Astrocyte of the hippocampus (primary cell): ENCODE results near the gene RPUSD3.

ENCODE experiments used
- DNase-seq: peaks from one replicate; pipeline ENCODE4 v3.0.0; 2011; ENCODE audit warnings: low read depth, low spot score

Gene RPUSD3

DNA sequence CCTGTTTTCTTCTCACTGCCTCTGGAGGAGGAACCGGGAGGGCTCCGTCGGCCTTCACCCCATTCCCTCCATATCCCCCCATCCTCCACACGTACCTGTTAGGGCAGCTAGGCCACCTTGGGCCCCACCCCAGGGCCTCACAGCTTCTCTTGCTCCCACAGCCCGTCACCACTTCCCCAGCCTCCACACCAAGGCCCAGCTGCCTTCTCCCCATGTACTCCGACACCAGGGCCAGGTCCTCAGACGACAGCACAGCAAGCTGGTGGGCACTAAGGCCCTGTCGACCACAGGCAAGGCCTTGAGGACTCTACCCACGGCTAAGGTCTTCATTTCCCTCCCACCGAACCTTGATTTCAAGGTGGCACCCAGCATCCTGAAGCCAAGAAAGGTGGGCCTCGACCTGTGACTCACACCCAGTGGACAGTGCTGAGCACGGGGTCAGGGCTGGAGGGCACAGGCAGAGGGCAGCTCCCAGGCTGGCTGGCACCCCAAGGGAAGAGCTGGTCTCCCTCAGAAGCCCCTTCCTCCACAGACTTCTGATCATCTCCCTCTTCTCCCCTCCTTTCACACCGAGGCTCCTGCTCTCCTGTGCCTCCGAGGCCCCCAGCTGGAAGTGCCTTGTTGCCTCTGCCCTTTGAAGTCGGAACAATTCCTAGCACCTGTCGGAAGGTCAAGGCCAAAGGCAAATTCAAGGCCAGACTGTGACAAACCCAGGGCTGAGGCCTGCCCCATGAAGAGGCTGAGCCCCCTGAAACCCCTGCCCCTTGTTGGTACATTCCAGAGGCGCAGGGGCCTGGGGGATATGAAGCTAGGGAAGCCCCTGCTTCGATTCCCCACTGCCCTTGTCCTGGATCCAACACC, 9.1 kb downstream of the RPUSD3 start:
- DNase-seq, result no peak

DNA sequence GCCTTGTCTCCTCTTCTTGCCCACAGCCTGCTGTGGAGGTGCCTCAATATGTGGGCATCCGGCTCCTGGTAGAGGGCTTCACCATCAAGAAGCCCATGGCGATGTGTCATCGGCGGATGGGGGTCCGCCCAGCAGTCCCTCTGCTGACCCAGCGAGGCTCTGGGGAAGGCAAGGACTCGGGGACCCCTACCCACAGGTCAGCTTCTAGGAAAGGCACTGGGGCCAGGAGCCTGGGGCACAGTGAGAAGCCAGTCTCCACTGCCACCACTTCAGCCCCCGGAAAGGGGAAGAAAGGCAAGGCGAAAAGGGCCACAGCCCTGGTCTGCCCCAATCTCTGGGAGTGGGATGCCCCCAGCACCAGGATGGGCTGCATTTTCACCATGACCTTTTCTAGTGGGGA, 10.7 kb downstream of the RPUSD3 start:
- no peak for DNase-seq

DNA sequence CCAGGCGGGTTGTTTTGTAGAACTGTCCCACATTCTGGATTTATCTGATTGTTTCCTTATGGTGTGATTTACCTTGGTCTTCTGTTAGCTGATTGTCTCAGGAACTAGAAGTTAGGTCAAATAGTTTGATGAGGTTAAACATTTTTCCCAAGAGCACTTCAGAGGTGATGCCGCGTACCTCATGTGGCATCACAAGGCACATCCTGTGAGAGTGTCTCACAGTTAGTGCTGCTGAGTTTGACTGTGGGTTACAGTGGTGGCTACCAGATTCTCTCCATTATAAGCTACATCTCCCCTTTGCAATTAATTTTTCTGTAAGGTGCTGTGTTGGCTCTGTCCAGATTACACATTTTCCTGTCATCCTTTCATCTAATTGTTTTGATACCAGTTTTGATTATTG, 12.6 kb downstream of the RPUSD3 start:
- no peak for DNase-seq

DNA sequence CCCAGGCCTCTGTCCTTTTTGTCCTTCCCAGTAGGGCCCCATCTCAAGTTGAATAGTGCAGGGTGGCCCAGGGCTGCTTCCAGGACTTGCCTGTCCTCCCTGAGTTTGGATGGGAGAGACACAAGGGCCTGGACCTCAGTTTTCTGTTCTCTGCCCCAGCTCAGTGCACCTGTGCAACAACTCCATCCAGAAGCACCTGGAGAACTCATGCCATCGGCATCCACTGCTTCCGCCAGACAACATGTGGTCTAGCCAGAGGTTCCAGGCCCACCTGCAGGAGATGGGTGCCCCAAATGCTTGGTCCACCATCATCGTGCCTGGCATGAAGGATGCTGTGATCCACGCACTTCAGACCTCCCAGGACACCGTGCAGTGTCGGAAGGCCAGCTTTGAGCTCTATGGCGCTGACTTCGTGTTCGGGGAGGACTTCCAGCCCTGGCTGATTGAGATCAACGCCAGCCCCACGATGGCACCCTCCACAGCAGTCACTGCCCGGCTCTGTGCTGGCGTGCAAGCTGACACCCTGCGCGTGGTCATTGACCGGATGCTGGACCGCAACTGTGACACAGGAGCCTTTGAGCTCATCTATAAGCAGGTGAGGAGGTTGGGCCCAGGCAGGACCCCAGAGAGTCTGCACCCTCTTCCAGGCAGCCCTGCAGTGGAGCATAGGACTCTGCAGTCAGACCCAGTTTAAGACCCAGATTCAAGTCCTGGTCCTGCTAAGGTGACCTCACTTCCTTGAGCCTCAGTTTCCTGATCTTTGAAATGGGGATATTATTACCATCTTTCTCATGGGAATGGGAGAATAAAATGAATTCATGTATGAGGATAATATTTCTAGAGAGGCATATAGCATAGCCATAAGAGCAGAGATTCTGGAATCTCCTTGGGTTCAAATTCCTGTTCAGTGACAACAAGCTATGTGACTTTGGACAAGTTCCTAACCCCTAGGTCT, 14.7 kb downstream of the RPUSD3 start:
- DNase-seq, result no peak

DNA sequence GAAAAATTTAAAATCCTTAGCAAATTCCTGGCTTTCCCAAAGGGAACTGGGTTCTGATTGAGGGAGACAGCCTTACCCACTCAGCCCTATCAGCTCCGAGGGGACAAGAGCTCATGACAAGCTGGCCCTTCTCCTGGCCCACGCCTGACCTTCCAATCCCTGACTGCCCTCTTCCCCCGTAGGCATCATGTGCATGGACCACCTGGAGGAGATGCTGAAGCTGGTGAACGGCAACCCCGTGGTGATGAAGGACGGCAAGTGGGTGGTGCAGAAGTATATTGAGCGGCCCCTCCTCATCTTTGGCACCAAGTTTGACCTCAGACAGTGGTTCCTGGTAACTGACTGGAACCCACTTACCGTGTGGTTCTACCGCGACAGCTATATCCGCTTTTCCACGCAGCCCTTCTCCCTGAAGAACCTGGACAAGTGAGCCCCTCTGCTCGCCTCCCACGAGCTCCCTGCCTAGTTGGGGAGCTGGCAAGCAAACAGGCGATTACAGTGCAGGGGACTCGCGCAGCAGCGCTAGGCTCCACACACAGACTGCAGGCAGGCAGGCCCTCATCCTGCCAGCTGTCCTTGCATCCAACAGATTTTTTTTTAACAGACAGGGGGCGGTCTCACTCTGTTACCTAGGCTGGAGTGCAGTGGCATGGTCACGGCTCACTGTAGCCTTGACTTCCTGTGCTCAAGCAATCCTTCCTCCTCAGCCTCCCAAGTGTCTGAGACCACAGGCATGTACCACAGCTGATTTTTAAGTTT, 16.8 kb downstream of the RPUSD3 start:
- DNase-seq, result peak; percentile 15

DNA sequence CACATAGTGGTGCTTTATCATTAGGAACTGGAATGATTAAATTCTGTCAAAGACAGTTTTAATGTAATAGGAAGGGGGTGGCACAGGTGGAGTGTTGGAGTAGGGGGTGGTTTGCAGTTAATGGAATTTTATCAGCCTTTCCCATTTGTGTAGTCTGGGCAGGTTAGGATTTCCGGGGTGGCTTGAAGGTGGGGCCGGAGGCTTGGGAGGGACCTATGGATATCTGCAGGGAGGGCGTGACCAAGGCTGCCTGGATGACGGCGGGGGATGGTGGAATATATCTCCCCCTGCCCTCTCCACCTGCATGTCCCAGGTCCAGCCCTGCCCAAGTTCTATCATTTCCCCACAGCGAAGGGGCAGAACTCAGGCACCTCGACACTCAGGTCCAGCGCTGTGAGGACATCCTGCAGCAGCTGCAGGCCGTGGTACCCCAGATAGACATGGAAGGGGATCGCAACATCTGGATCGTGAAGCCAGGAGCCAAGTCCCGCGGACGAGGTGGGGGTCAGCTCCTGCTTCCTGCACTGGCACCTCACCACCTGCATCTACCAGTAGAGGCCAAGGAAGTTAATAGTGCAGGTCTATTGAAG, 18.3 kb downstream of the RPUSD3 start:
- DNase-seq, result no peak

DNA sequence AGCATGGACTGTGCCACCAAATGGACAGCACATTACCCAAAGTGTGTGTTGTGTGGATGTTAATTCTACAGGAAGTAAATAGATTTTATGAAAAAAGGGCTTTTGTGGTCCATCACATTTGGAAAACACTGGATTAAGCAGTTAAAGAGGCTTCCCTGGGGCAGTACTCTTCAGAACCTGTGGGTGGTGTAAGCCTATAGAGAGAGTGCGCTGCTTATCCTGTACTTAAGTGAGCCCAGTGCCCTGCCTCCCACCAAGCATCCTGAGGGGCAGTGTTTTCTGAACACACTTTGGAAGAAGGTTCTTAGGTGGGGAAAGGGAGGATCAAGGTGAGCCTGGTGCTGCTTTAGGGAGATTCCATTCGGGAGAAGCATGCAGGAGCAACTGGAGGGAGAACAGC, 22.9 kb downstream of the RPUSD3 start:
- DNase-seq, result peak; percentile 24

DNA sequence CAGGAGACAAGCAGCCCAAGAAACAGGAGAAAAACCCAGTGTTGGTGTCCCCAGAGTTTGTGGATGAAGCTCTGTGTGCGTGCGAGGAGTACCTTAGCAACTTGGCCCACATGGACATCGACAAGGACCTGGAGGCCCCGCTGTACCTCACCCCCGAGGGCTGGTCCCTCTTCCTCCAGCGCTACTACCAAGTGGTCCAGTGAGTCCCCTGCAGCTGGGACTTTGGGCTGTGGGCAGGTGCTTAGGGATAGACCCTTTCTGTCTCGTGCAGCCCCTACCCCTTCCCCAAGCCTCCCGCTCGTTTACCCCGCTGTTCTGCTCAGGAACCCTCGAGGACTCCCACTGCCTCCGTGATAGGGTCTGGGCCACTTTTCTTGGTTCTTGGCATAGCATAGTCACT, 23.3 kb downstream of the RPUSD3 start:
- no peak for DNase-seq

DNA sequence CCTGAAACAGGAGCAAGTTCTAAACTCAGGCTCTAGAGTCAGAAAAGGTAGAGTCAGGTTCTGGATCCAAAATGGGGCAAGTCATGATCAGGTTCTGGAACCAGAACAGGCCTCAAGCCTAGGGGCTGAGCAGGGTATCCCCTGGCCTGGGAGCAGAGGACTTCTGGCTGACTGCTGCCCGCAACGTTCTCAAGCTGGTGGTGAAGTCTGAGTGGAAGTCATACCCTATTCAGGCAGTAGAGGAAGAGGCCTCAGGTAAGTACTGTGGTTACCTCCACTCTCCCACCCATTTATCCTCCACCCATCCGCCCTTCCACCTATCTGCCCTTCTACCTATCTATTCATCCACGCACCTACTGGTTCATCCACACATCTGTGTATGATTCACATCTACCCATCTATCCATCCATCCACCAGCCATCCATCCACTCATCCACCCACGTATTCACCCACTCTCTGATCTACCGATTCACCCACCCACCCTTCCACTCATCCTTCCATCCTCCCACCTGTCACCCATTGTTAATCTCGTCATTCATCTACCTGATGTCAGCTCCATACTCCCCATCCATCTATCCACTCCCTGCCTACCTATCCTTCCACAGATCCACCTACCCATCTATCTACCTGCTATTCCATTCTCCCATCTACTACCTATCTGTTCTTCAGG, 25.0 kb downstream of the RPUSD3 start:
- DNase-seq, result no peak

DNA sequence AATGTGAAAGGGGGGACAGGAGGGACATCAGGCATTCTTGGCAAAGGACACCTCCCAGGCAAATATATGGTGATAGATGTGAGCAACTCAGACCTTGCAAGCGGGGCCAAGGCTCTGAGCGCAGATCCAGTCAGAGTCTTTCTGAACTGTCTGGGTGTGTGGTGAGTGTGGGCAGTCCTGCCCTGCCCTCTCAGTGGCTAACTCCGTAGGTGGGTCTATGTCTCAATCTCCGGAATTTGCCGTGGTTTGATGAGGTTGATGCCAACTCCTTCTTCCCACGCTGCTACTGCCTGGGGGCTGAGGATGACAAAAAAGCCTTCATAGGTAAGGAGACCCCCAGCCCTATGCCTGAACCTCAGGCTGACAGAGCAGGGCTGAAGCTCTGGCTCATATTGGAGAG, 26.4 kb downstream of the RPUSD3 start:
- DNase-seq, result peak; percentile 12

DNA sequence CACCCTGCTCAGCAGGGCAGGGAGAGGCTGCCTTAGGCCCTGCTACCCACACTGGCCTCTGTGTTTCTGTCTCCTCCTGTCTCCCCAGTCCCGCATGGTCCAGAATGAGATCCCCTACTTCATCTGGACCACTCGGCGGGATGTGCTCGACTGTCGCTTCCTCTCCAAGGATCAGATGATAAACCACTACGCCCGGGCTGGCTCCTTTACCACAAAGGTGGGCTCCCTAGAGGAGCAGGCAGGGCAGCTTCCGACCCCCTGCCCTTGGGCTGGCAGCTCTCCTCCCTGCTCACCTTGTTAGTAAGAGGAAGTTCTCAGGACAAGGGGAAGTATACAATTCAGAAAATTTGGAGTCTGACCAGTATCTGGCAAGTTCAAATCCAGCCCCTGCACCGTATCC, 27.8 kb downstream of the RPUSD3 start:
- no peak for DNase-seq

DNA sequence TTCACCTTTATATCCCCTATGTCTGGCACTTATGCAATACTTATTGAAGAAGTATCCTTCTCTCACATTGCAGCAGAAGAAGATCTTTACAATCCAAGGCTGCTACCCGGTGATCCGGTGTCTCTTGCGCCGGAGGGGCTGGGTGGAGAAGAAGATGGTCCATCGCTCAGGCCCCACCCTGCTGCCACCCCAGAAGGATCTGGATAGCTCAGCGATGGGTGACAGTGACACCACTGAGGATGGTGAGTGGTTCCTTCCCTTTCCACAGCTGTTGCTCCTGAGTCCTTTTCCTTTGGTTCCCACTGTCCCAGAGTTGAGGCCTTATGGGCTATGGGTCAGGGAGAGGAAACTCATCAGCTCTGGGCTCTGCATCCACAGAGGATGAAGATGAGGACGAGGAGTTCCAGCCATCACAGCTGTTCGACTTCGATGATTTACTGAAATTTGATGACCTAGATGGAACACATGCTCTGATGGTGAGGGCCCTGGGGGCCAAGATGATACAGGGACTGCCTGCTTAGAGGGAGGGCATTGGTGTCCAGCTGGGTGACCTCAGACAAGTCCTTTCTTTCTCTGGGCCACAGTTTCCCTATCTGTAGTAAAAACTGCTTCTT, 30.8 kb downstream of the RPUSD3 start:
- DNase-seq, result no peak

DNA sequence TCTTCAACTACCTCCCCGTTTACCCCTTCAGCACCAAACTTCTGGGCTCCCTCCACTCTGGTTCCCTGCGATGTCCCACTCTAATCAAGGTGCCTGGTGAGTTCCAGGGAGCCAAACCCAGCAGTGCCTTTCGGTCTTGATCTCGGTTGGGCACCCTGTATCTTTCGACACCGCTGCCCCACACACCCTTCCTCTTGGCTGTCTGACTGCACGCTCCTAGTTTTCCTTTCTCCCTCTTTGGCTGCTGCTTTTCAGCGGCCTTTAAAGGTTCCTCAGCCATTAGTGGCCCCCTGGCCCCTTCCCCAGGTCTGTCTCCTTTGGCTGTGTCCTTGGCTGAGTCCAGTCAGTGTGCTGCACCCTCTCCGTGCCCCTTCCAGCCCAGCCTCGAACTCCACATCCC, 33.0 kb downstream of the RPUSD3 start:
- DNase-seq, result no peak

DNA sequence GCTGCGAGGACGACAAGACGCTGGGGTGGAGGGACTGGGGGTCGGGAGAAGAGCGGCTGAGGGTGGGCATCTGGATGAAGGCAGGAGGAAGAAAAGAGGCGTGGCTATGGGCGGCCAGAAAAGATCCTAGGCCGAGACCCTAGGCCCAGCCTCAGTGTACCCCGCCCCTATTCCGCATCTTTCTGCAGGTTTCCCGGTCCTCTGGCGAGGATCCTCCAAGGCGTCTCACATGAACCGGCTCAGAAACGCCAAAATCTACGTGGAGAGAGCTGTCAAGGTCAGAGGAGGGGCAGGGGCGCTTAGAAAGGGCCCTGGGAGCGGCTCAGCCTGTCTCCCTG, 33.4 kb downstream of the RPUSD3 start:
- DNase-seq, result no peak

DNA sequence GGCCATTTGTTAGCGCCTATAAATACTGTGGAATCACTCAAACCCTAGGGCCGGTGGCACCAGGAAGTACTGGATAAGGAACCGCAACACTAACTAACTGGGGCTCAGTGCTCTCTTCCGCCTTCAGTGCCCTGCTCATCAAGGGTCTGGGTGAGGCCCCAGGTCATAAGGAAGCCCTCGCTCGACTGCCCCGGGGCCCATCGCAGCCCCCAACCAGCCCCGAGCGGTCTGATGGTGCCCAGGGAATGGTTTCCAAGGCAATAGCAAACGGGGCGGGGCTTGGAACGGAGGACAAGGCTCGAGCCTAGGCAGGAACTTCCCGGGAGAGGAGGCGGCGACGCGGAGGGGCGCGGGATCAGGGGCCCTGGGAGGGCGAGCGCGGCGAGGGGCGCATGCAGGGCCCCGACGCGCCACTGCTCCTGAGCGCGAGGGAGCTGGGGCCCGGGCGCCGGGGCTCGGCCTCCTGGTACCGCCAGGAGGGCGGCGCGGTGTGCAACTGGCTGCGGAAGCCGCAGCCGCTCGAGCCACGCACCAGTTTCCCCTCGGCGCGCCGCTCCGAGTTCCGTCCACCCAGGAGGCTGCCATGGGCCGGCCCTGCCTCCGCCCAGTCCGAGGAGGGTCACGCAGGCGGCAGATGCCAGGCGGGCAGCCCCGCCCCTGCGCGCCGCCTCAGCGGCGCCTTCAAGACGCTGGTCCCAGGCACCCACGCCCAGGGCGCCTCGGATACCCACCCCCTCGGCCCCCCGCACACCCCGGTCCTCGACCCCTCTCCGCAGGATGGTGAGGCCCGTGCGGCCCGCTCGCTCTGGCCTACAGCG, 34.0 kb downstream of the RPUSD3 start, which contains the start of gene TTLL3:
TSS of gene TTLL3 (plus strand) at position 648 of the 818 bp plus-strand sequence. CDS start 400 bp downstream, outside the sequence.
- peak; percentile 86 for DNase-seq

DNA sequence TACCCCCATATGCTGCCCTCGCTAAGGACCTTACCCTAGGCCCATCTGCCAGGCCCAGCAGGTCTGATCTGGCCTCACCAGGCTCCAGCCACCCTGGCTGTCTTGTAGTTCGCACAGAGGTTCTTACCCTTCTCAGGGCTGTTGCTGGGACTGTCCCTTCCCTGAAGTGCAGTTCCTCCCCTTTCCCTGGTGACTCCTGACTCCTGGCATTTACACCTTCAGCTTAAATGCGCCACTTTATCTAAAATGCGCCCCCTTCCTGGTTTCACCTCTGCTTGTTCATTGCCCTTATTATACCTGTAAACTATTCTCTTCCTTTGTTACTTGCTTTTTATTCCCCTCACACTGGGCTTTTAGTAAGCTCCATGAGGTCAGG, 34.6 kb downstream of the RPUSD3 start:
- DNase-seq, result peak; percentile 19

DNA sequence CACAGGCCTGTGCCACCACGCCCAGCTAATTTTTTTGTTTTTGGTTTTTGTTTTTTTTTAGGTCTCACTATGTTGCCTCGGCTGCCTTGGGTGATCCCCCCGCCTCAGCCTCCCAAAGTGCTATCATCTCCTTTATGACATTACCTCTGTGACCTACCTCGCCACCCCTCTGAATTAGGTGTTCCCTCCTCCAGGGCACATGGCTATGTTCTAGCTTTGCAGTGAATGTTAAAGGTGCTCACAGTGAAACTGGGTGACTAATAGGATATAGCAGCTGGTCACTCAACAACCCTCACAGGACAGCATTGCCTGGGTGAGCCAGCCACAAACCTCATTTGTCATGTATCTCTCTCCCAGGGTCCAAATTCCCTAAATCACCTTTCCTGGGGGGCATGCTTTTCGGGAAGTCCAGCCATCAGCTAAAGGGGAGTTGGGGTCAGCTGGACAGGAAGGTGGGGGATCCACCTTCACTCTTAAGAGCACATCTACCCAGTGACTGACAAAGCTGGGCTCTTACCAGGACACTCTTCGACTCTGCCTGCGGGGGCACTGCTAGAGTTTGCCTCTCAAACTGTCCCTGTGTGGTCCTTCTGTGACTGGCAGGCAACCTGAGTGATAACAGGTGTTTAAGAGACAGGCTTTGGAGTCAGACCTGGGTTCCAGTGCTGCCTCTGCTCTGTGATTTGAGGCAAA, 35.3 kb downstream of the RPUSD3 start:
- DNase-seq, result peak; percentile 39

DNA sequence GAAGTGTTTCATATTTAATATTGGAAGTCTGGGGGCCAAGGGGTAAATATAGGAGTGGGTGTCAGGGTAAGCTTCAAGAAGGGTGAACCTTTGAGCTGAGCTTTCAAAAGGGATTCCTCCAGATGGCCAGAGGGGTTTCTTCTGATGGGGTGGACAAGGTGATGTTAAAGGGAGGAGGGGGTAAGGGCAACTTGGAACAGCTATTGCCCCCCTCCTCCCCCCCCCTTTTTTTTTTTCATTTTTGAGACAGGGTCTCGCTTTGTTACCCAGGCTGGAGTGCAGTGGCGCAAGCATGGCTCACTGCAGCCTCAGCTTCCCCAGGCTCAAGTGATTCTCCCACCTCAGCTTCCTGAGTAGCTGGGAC, 35.8 kb downstream of the RPUSD3 start:
- no peak for DNase-seq
